ENCODE measurements around the gene ZNF467. TPM values are rescaled to one million over a fixed set of nuclear protein-coding genes. Genes with fewer than 3 reads are reported as not detected.

ZNF467 gene
- total RNA-seq, 4 donors from 2014 or later = 1.2 to 4.4 (median 2.0) TPM

- no peak overlapping the region for H3K27ac ChIP-seq
- intact Hi-C loops (cut with DNase I) = no loop called here
- no peaks in the 10 kb centered on the region for H3K36me3 ChIP-seq
- H3K9me3 ChIP-seq = no peaks in the 10 kb centered on the region
- DNase-seq = no peak
- H3K4me1 ChIP-seq = peaks cover 0 to 9% (median 0%) of the 10 kb centered on the region in 3 donors
- TF ChIP-seq, protein P1, sequence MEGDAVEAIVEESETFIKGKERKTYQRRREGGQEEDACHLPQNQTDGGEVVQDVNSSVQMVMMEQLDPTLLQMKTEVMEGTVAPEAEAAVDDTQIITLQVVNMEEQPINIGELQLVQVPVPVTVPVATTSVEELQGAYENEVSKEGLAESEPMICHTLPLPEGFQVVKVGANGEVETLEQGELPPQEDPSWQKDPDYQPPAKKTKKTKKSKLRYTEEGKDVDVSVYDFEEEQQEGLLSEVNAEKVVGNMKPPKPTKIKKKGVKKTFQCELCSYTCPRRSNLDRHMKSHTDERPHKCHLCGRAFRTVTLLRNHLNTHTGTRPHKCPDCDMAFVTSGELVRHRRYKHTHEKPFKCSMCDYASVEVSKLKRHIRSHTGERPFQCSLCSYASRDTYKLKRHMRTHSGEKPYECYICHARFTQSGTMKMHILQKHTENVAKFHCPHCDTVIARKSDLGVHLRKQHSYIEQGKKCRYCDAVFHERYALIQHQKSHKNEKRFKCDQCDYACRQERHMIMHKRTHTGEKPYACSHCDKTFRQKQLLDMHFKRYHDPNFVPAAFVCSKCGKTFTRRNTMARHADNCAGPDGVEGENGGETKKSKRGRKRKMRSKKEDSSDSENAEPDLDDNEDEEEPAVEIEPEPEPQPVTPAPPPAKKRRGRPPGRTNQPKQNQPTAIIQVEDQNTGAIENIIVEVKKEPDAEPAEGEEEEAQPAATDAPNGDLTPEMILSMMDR (IDR thresholded peaks at IDR 0.05) = no peak
- H3K4me3 ChIP-seq = no peak overlapping the region
- WGBS, 2 donors = 71 to 79% methylated on average over 5 of the region's 5 CpGs
- no peaks in the 10 kb centered on the region for H3K27me3 ChIP-seq
Observed at GRCh38 chr7:149752646-149753045, 20.7 kb downstream of the ZNF467 start.

- peaks cover 0 to 9% (median 0%) of the 10 kb centered on the region in 3 donors for H3K4me1 ChIP-seq
- H3K4me3 ChIP-seq = no peak overlapping the region
- no peak overlapping the region for H3K27ac ChIP-seq
- DNase-seq = no peak
- TF ChIP-seq, protein P1 (IDR thresholded peaks at IDR 0.05) = no peak
- no peak for TF ChIP-seq POLR2A (IDR thresholded peaks at IDR 0.05)
- H3K36me3 ChIP-seq = no peaks in the 10 kb centered on the region
- peaks cover 0 to under 1% (median 0%) of the 10 kb centered on the region in 4 donors for H3K27me3 ChIP-seq
- intact Hi-C loops (cut with DNase I) = no loop called here
- 52 to 57% methylated on average over 3 to 4 of the region's 8 CpGs for WGBS, 2 donors
- H3K9me3 ChIP-seq = no peaks in the 10 kb centered on the region
Observed at GRCh38 chr7:149751043-149751775, 22.2 kb downstream of the ZNF467 start.

- TF ChIP-seq, protein P1 (IDR thresholded peaks at IDR 0.05) = no peak
- TF ChIP-seq POLR2A (IDR thresholded peaks at IDR 0.05) = no peak
- no peak for DNase-seq
- intact Hi-C loops (cut with DNase I) = no loop called here
- H3K9me3 ChIP-seq = no peaks in the 10 kb centered on the region
- H3K4me1 ChIP-seq = peaks cover 0 to 9% (median 0%) of the 10 kb centered on the region in 3 donors
- H3K27ac ChIP-seq = no peak overlapping the region
- H3K36me3 ChIP-seq = no peaks in the 10 kb centered on the region
- peaks cover 0 to 10% (median 0%) of the 10 kb centered on the region in 4 donors for H3K27me3 ChIP-seq
- H3K4me3 ChIP-seq = no peak overlapping the region
- WGBS, 2 donors = 80 to 91% methylated on average over 8 of the region's 9 CpGs
Observed at GRCh38 chr7:149750122-149750845, 23.1 kb downstream of the ZNF467 start.

- peaks cover 0 to 13% (median 0%) of the 10 kb centered on the region in 4 donors for H3K27me3 ChIP-seq
- no peak for DNase-seq
- H3K4me3 ChIP-seq = no peak overlapping the region
- peaks cover 0 to 9% (median 0%) of the 10 kb centered on the region in 3 donors for H3K4me1 ChIP-seq
- no peak overlapping the region for H3K27ac ChIP-seq
- 65 to 67% methylated on average over 6 to 9 of the region's 9 CpGs for WGBS, 2 donors
- no peaks in the 10 kb centered on the region for H3K36me3 ChIP-seq
- intact Hi-C loops (cut with DNase I) = loop anchor here (10.0 kb wide), 1 partner anchor 83 kb away; no protein-coding TSS in a partner anchor
- TF ChIP-seq POLR2A (IDR thresholded peaks at IDR 0.05) = no peak
- TF ChIP-seq, protein P1 (IDR thresholded peaks at IDR 0.05) = no peak
- no peaks in the 10 kb centered on the region for H3K9me3 ChIP-seq
Observed at GRCh38 chr7:149748076-149748874, 25.1 kb downstream of the ZNF467 start.

All from esophagus squamous epithelium (tissue), 5 donors.